C4-2B (cell line): Measurements from ENCODE around the gene KLRD1.

Experiments
- CTCF ChIP-seq: fragments of 450-650 bp; conservative IDR thresholded peaks from 2 replicates; pipeline ENCODE4 v1.5.1; 2017; ENCODE audit warnings: mild to moderate bottlenecking
- ZFX ChIP-seq: fragments of 450-650 bp; IDR thresholded peaks from 2 replicates; pipeline ENCODE4 v1.6.1; 2017

- peak; percentile 40 for TF ChIP-seq CTCF
- no peak for TF ChIP-seq ZFX
Measured at GRCh38 chr12:10366875-10367274, 59.2 kb downstream of the KLRD1 start.
